Endothelial cell (in vitro differentiated cells): ENCODE measurements around the gene ATXN10. TPM values are rescaled to one million over a fixed set of nuclear protein-coding genes. Genes with fewer than 3 reads are reported as not detected.

Source experiments
- DNase-seq: peaks from one replicate; pipeline ENCODE4 v3.0.0; 2021; ENCODE audit warnings: low spot score
- H3K27ac Mint-ChIP-seq: one replicate; pipeline ENCODE4 v1.8.0; 2021; ENCODE audit warnings: mixed read lengths, inconsistent platforms; ENCODE audit not compliant: unreplicated experiment
- H3K27me3 Mint-ChIP-seq: one replicate; pipeline ENCODE4 v1.8.0; 2021; ENCODE audit warnings: mild to moderate bottlenecking, moderate library complexity, mixed read lengths, inconsistent platforms; ENCODE audit not compliant: unreplicated experiment
- H3K36me3 Mint-ChIP-seq: one replicate; pipeline ENCODE4 v1.8.0; 2021; ENCODE audit warnings: mild to moderate bottlenecking, low read depth, mixed read lengths, inconsistent platforms; ENCODE audit not compliant: unreplicated experiment
- H3K4me1 Mint-ChIP-seq: one replicate; pipeline ENCODE4 v1.8.0; 2021; ENCODE audit warnings: mild to moderate bottlenecking, mixed read lengths, inconsistent platforms; ENCODE audit not compliant: unreplicated experiment
- H3K4me3 Mint-ChIP-seq: one replicate; pipeline ENCODE4 v1.8.0; 2021; ENCODE audit warnings: mild to moderate bottlenecking, mixed read lengths, inconsistent platforms; ENCODE audit not compliant: unreplicated experiment
- H3K9me3 Mint-ChIP-seq: one replicate; pipeline ENCODE4 v1.8.0; 2021; ENCODE audit warnings: mixed read lengths, inconsistent platforms; ENCODE audit not compliant: unreplicated experiment
- CTCF ChIP-seq: fragments of 200-600 bp; sonication (generic); IDR thresholded peaks from one replicate; pipeline ENCODE4 v1.5.0; 2021; ENCODE audit warnings: antibody characterized with exemption; ENCODE audit not compliant: unreplicated experiment
- total RNA-seq: library from RNA; stranded (reverse); fragmentation: NEBNext Ultra II Directional; extraction: Animal tissue kit (Norgen Biotek cat#: 25700); gene quantifications from one replicate; pipeline ENCODE4 v1.2.1, GENCODE V29; 2021; ENCODE audit not compliant: unreplicated experiment

The ATXN10 gene
- total RNA-seq, 1 donor from 2014 or later: 152 TPM

- no peak overlapping the region for H3K27ac Mint-ChIP-seq
- no peak overlapping the region for H3K4me3 Mint-ChIP-seq
- H3K36me3 Mint-ChIP-seq: no peaks in the 10 kb centered on the region
- TF ChIP-seq CTCF: no peak
- H3K27me3 Mint-ChIP-seq: peaks cover 3% of the 10 kb centered on the region
- DNase-seq: no peak
- peaks cover 16% of the 10 kb centered on the region for H3K4me1 Mint-ChIP-seq
- H3K9me3 Mint-ChIP-seq: no peaks in the 10 kb centered on the region
Measured at GRCh38 chr22:45627489-45628233, 44.0 kb upstream of the ATXN10 start.

GRCh38 chr22:45628515-45628914 lies 43.1 kb upstream of the ATXN10 start:
- TF ChIP-seq CTCF: no peak
- H3K4me1 Mint-ChIP-seq: peaks cover 16% of the 10 kb centered on the region

GRCh38 chr22:45629469-45630089 lies 42.1 kb upstream of the ATXN10 start:
- Mint-ChIP-seq H3K36me3 (no peaks in the 10 kb centered on the region), H3K4me3 (no peak overlapping the region), H3K4me1 (peaks cover 16% of the 10 kb centered on the region), H3K9me3 (no peaks in the 10 kb centered on the region), H3K27me3 (peaks cover 3% of the 10 kb centered on the region), H3K27ac (no peak overlapping the region)
- no peak for DNase-seq
- TF ChIP-seq CTCF: no peak

More at GRCh38 chr22:45628515-45628914, 43.1 kb upstream of the ATXN10 start:
- peaks cover 3% of the 10 kb centered on the region for H3K27me3 Mint-ChIP-seq
- H3K4me3 Mint-ChIP-seq: no peak overlapping the region
- no peaks in the 10 kb centered on the region for H3K36me3 Mint-ChIP-seq
- no peaks in the 10 kb centered on the region for H3K9me3 Mint-ChIP-seq
- no peak overlapping the region for H3K27ac Mint-ChIP-seq
- DNase-seq: no peak

- H3K4me3 Mint-ChIP-seq: no peak overlapping the region
Measured at GRCh38 chr22:45630436-45630835, 41.2 kb upstream of the ATXN10 start.

More at GRCh38 chr22:45630436-45630835, 41.2 kb upstream of the ATXN10 start:
- Mint-ChIP-seq H3K36me3 (no peaks in the 10 kb centered on the region), H3K9me3 (no peaks in the 10 kb centered on the region), H3K27ac (no peak overlapping the region), H3K27me3 (peaks cover 3% of the 10 kb centered on the region), H3K4me1 (peaks cover 16% of the 10 kb centered on the region)
- no peak for TF ChIP-seq CTCF
- no peak for DNase-seq
